TTC549 (cell line): ENCODE measurements around the gene PRSS16.
"Not testable (repeated sequence)": the region's sequence is repeated elsewhere in the genome, so short reads cannot be mapped to it uniquely, and the experiment has no call there.

Experiments used
- FAIRE-seq: peaks from 2 replicates; lab custom pipeline; 2012; peaks lifted over from hg19 to GRCh38; lab: Jason Lieb, UNC

Gene PRSS16

DNA sequence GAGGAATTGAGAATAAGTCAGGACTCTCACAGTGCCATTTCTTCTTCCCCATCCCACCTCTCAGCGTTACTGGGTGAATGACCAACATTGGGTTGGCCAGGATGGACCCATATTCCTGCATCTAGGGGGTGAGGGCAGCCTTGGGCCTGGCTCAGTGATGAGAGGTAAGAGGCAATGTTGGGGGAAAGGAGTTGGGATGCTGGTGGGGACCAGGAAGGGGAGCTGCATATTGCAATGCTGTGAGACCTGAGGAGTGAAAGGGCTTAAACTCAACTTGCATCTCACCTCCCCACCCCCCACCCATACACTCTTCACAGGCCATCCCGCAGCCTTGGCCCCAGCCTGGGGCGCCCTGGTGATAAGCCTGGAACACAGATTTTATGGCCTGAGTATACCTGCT is 1.3 kb downstream of the PRSS16 start:
- no peak for FAIRE-seq

DNA sequence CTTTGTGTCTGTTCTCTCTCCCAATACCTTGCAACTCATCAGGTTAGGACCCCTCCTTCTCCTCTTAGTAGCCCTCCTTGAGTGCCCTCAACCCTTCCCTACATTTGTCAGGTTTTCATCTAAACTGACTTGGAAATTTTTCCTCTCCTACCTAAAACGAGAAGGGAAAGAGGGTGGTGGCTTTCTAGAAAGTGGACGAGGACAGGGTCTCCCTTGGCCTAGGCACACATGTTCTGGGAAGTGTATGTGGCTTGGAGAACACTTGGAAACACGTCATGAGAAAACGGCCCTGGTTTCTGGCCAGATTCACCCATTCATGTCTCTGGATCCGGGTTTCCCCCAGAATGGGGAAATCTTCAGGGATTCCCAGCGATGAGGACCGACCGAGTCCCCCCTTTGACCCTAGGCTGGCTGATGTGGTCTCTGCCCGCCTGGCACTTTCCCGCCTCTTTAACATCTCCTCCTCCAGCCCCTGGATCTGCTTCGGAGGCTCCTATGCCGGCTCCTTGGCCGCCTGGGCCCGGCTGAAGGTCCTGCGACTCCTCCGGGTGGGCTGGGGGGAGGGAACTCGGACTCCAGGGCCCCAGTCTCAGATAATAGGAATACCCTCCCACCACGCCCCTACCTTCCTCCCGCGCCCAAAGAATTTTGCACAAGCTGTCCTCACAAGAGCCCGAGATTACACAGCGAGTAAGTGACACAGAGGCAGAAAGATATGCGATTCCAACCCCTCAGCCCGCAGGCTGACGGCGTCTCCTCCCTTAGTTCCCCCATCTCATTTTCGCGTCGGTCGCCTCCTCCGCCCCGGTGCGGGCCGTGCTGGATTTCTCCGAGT is 3.0 kb downstream of the PRSS16 start:
- no peak for FAIRE-seq

DNA sequence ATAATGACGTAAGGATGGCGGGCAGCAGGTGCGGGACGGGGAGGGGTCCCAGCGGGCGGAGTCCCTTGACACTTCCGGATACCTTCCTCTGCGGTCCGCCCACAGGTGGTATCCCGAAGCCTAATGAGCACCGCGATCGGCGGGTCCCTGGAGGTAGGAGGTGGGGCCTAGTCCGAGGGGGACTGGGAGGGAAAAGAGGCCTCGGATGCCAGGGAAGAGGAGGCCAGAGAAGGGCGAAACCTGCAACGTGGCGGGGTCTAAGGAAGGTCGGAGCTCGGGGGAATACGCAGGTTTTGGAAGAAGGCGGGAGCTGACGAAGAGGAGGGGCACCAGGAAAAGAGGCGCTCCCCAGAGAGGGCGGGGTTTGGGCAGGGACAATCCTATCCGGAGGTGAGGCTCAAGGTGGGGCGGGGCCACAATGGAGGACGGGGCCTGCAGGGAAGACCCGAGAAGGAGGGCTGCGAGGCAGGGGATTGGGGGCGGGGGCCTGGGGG is 3.7 kb downstream of the PRSS16 start:
- FAIRE-seq = no peak

DNA sequence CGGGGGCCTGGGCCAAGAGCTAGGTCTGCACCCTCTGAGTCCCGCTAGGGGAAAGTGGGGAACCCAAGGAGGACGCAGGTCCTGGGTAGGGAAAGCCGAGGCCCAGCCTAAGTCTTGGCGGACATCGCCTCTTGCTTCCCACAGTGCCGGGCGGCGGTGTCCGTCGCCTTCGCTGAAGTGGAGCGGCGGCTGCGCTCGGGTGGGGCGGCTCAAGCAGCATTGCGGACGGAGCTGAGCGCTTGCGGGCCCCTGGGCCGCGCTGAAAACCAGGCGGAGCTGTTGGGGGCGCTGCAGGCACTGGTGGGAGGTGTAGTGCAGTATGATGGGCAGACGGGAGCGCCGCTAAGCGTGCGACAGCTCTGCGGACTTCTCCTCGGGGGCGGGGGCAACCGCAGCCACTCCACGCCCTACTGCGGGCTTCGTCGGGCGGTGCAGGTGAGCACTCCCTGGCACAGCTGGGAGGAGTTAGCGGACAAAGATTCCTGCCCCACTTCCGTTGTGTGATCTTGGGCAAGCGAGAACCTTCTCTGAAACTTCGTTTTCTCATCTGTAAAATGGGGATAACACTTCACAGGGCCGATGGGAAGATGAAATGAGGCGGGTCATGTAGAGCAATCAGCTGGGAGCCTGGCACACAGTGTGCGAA is 4.2 kb downstream of the PRSS16 start:
- no peak for FAIRE-seq

DNA sequence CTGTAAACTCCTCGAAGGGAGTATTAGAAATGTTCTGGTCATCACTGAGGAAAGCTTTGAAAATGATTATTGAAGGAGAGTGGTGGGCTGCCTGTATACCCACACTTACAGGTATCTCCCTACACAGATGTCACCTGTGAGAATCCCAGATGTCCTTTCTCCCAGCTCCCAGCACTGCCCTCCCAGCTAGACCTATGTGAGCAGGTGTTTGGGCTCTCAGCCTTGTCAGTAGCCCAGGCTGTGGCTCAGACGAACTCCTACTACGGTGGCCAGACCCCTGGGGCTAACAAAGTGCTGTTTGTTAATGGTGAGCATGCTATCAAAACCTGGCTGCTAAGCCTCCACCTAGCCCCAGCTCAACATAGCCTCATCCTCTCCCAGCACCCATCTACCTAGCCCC is 7.1 kb downstream of the PRSS16 start:
- no peak for FAIRE-seq

DNA sequence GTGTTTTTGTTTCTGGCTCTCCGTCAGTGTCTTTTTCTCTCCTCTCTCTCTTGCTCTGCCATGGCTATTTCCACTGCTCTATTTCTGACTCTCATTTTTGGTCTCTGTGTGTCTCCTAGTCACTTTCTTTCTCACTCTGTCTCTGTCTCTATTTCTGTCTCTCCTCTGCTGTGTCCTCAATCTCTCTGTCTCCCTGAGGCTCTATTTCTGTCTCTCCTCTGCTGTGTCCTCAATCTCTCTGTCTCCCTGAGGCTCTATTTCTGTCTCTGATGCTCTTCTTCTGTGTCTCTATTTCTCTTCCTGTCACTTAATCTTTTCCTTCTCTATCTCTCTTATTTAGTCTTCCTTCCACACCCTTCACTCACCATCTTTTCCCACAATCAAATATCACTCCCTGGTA is 8.4 kb downstream of the PRSS16 start:
- FAIRE-seq = no peak

DNA sequence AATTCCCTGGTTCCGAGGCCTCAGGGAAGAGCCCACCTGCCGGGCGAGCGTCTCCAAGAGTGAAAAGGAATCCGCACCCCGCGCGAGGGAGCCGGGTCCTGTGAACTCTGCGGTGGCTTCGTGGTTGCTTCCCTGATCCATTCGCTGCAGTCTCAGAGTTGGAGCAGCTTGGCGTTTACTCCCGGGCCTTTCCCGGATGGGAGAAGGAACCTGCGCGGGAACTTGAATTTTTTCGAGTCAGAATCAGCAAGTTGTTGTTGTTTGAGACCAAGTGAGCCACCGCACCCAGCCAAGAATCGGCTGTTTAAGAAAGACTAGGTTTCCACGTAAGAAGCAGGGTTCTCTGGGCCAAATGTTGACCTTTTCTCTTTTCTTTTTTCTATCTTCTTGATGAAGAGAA is 12.9 kb downstream of the PRSS16 start:
- no peak for FAIRE-seq

DNA sequence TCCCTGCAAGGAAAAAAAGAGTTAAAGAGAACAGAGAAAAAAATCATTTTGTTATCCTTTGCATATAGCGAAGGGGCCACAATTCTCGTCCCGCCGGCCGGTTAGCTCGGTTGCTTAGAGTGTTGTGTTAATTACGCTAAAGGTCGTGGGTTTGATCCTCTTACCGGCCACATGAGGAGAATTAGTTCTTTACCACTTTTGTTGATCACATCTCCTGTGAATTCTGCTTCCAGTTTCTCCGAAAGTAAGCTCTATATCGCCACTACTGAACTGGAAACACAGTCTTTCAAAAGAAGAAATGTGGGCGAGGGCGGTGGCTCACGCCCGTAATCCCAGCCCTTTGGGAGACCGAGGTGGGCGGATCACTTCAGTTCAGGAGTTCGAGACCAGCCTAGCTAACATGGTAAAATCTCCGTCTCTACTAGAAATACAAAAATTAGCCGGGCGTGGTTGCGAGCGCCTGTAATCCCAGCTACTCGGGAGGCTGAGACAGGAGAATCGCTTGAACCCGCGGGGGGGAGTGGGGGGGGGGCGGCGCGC is 13.4 kb downstream of the PRSS16 start:
- FAIRE-seq = no peak

DNA sequence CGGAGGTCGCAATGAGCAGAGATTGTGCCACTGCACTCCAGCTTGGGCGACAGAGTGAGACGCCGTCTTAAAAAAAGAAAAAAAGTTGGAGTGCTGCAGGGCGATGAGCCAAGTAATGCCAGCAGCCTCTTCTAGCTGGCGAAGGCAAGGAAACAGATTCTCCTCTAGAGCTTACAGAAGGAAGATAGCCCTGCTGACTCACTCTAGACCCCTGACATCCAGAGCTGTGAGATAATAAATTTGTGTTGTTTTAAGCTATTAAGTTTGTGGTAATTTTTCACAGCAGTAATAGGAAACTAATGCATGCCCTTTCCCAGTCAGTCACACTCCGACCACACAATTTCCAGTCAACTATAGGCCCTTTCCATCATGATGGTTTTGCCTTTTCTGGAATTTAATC is 16.4 kb downstream of the PRSS16 start:
- FAIRE-seq = no peak

DNA sequence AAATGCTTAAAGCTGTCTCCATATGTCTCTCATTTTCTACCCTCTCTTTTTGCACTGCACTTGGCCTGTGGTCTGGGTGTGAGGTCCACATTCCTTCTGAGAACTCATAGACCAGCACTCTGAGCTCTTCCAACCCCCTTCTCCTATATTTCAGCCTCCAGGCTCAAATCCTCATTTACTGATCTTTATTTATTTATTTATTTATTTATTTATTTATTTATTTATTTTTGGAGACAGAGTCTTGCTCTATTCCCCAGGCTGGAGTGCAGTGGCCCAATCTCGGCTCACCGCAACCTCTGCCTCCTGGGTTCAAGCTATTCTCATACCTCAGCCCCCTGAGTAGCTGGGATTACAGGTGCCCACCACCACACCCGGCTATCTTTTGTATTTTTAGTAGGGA is 19.5 kb downstream of the PRSS16 start:
- not testable (repeated sequence) for FAIRE-seq

DNA sequence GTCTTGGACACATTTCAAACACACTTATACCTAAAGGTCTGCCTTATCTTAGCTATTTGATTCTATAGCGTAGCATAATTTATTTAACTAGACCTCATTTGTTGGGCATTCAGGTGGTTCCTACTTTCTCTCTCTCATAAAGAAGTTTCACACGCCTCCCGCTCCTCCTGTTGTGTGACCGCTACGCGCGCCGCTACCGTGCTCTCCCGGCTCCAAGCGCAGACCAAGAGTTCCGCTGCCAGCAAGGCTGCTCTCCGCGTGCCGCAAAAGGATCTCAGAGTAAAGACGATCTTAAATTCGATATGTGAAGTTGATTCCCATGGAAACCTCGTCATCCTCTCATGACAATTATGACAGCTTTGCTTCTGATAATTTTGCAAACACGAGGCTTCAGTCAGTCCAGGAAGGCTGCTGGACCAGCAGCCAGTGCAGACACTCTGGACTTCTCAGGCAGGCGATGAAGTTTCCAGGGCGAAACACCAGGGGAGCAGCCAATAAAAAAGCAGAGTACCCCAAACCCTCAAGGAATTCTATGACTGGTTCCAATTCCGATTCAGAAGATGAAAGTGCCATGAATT is 20.4 kb downstream of the PRSS16 start:
- FAIRE-seq = no peak

DNA sequence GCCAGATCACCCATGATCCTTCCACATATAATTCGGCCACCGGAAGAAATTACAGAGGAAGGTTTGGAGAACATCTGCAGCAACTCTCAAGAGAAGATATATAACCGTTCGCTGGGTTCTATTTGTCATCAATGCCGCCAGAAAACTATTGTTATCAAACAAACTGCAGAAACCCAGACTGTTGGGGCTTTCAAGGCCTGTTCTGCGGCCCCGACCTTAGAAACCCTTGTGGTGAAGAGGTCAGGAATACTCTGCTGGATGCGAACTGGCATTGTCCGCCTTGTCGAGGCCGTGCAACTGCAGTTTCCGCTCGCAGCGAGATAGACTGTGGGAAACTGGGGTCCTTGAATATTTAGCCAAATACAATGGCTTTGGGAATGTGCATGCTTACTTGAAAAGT is 21.3 kb downstream of the PRSS16 start:
- FAIRE-seq = no peak

DNA sequence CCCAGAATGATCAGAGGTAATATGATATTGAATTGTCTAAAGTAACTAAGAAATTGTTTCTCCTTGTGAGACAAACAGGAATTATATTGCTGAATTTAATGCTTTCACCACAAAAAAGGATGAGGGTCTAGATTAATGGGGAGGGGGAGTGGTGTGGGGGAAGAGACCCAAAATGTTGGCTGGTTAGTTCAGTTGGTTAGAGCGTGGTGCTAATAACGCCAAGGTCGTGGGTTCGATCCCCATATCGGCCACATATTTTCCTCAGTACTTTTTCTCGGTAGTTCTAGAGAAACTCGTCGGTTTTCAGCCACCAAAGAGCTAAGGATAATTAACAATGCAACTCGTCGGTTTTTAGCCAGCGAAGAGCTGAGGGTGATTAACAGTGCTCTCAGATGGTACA is 26.3 kb downstream of the PRSS16 start:
- FAIRE-seq = no peak

DNA sequence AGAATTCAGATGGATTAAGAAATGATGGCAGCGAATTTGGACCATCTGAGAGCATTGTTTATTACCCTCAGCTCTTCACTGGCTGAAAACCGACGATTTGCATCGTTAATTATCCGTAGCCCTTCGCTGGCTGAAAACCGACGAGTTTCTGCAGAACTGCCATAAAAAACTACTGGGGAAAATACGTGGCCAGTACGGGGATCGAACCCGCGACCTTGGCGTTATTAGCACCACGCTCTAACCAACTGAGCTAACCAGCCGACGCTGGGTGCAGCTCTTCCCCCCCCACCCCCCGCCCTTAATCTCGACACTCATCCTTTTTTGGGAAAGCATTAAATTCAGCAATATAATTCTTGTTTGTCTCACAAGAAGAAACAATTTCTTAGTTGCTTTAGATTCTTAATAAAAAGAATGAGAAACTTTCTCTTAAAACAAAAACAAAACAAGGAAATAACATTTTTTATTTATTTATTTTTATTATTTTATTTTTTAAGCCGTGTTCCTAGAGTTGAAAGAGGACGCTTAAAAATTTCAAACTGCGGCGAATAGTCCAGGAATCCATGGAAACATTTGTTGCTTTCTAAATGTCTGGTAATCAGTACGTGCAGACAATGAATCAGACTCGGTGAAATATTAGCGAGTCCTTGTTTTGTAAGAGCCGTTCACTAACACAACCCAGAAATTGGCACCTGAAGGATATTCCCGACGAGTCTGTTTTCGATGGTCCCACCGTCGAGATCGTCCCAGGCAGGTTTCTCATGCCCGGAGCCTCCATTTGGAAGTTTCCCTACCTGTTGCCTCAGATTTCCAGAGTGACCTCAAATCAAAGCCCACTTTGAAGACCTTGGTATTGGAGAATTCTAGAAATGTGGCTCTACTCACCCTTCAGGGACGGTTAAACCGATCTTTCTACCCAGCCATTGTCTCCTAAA is 27.8 kb downstream of the PRSS16 start:
- FAIRE-seq = peak; percentile 9

DNA sequence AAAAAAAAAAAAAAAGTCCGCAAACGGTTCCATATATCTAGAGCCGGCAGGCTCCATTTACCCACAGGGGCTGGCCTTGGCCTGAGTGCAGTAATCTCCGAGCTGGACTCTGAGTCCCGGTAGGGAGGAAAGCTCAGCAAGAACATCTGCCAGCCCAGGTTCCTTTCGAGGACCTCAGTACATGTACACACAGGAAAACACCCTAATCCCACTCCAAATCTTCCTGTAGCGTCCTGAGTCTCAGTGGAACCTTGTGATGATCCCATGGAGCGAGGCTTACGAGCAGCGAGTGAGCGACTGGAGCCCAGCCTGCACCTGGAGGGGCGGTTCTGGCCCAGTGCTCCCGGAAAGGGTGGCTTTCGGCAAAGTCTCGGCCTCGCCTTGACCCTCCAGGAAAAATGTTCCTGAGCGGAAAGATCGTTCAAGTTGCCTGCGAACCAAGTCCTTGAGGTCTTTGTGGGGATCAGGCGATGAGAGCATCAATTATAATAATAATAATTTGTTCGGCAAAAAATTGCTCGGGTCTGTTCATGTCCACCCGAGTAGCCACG is 32.1 kb downstream of the PRSS16 start:
- FAIRE-seq = no peak

DNA sequence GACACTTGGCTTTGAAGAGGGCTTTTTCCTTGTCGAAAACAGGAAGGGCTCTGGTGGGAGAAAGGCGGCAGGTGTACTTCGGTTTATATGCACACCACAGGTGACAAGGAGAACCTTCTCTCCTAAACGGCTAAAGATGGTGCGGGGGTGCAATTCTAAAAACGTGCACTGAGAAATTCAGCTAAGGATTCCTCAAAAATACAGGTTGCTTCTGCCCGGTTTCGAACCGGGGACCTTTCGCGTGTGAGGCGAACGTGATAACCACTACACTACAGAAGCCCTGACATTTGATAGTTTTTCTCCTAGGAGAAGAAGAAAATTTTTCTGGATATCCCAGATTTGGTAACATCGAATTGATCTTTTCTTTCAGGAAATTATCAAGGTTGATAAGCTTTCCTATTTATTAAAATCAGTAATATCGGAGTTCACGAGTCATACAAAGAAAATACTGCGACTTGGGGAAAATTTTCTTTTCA is 32.6 kb downstream of the PRSS16 start:
- FAIRE-seq = peak; percentile 17

DNA sequence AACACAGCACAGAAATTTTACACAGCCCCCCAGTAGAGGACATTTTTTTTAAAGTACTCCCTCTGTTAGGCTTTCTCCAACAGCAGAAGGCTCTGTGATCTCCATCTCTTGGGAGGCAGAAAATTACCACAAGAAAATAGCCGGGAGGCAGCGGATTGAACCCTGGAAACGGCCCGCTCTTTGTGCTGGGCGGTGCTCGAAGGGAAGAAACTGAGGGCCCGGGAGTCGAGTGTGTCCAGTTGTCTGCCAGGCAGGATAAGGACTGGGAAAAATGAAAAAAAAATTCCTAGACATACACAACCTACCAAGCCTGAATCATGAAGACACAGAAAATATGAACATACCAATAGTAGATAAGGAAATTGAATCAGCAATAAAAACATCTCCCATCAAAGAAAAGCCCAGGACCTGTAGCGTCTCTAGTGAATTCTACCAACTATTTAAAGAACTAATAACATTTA is 33.1 kb downstream of the PRSS16 start:
- FAIRE-seq = peak; percentile 62

DNA sequence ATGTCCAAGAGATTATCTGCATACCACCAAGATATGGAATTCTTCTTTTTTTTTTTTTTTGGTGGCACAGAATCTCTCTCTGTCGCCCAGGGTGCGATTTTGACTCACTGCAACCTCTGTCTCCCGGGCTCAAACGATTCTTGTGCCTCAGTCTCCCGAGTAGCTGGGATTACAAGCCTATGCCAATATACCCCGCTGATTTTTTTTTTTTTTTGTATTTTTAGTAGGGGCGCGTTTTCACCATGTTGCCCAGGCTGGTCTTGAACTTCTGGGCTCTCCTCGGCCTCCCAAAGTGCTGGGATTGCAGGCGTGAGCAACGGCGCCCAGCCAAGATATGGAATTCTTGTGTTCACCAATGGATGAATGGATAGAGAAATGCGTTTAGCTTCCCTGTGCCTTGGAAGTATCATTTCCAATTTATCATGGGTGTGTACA is 33.6 kb downstream of the PRSS16 start:
- no peak for FAIRE-seq

DNA sequence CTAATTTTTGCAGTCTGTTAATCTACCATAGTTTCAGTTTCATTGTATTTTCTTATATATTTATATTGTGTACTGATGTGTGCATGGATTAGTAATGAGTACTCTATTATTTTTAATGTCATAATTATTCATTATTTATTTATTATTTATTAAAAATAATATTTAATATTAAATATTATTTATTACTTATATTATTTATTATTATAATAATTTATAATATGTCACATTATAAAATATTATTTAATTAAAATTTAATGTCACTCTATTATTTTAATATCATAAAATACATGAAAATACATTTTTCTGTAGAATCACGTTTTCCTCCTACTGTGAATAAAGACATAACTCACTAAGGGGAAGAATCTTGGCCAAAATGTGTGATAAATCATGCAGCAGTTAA is 34.1 kb downstream of the PRSS16 start:
- FAIRE-seq = peak; percentile 95

DNA sequence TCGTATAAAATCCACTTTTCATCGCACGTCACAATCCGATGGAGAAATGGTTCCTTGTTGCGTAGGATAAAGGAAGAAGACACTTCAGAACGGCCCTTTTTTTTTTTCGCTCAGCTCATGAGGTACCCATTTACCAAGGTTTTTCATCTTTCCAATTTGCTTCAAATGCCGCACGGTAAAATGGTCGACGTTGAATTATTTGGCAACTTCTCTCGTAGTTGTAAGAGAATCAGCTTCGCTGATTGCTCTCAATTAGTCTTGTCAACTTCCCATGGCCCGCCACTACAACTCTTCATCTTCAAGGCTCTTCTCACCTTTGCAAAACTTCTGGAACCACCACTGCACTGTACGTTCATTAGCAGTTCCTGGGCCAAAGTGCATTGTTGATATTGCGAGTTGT is 35.8 kb downstream of the PRSS16 start:
- FAIRE-seq = no peak

DNA sequence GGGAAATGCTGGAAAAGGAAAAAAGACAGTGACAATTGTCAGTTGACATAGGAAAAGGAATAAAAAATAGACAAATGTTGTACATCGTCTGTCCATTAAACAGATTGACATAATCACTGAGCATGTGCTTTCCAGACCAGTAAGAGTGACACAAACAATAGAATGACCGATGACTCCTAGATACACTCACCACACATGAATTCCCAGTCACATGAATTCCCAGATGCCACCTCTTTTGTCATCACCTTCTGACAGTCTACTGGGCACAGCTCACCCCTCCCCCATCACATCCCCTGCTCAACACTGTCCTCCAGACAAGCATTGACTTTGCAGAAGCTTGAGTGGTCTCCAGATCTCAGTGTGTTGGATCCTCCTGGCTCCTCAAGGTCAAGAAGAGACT is 38.6 kb downstream of the PRSS16 start:
- FAIRE-seq = no peak
